H9 (cell line): ENCODE results near the gene SPAM1. TPM values are rescaled to one million over a fixed set of nuclear protein-coding genes. Genes with fewer than 3 reads are reported as not detected.

Source experiments
- DNase-seq: peaks from one replicate; pipeline ENCODE4 v3.0.0-alpha.2; 2017
- H2AFZ ChIP-seq: one replicate; pipeline ENCODE4 v1.6.1; 2013; ENCODE audit warnings: mild to moderate bottlenecking, low read length, control low read depth, moderate library complexity
- H2AK5ac ChIP-seq: 2 replicates; pipeline ENCODE4 v1.6.1; 2013; ENCODE audit warnings: low read length, control low read depth, mixed read lengths; ENCODE audit not compliant: insufficient read length
- H2BK120ac ChIP-seq: one replicate; pipeline ENCODE4 v1.6.1; 2013; ENCODE audit warnings: low read depth, mild to moderate bottlenecking, low read length, control low read depth, inconsistent platforms; ENCODE audit not compliant: poor library complexity, severe bottlenecking
- H2BK12ac ChIP-seq: 2 replicates; pipeline ENCODE4 v1.6.1; 2013; ENCODE audit warnings: low read length, control low read depth, mixed read lengths, low read depth; ENCODE audit not compliant: insufficient read length
- H2BK15ac ChIP-seq: 2 replicates; pipeline ENCODE4 v1.6.1; 2013; ENCODE audit warnings: low read depth, low read length, control low read depth
- H2BK20ac ChIP-seq: one replicate; pipeline ENCODE4 v1.6.1; 2013; ENCODE audit warnings: low read depth, mild to moderate bottlenecking, low read length, control low read depth, inconsistent platforms; ENCODE audit not compliant: poor library complexity, severe bottlenecking
- H2BK5ac ChIP-seq: 2 replicates; pipeline ENCODE4 v1.6.1; 2013; ENCODE audit warnings: low read length, control low read depth, mixed read lengths; ENCODE audit not compliant: insufficient read length
- H3K14ac ChIP-seq: 2 replicates; pipeline ENCODE4 v1.6.1; 2013; ENCODE audit warnings: low read length, control low read depth; ENCODE audit not compliant: insufficient read depth
- H3K18ac ChIP-seq: 2 replicates; pipeline ENCODE4 v1.6.1; 2013; ENCODE audit warnings: low read depth, mild to moderate bottlenecking, mixed read lengths, low read length, control low read depth; ENCODE audit not compliant: insufficient read length
- H3K23ac ChIP-seq: 2 replicates; pipeline ENCODE4 v1.6.1; 2013; ENCODE audit warnings: low read length, control low read depth, mixed read lengths, low read depth; ENCODE audit not compliant: insufficient read length
- H3K23me2 ChIP-seq: 2 replicates; pipeline ENCODE4 v1.6.1; 2013; ENCODE audit warnings: low read depth, mild to moderate bottlenecking, mixed read lengths, low read length, control low read depth; ENCODE audit not compliant: insufficient read length, poor library complexity, severe bottlenecking
- H3K27ac ChIP-seq: 2 replicates; pipeline ENCODE4 v1.5.1; 2013; ENCODE audit warnings: low read length, control low read depth, mixed read lengths, low read depth; ENCODE audit not compliant: insufficient read length
- H3K27me3 ChIP-seq: 2 replicates; pipeline ENCODE4 v1.6.1; 2013; ENCODE audit warnings: low read length, control low read depth, inconsistent platforms; ENCODE audit not compliant: insufficient read depth
- H3K4ac ChIP-seq: 2 replicates; pipeline ENCODE4 v1.6.1; 2013; ENCODE audit warnings: low read depth, mild to moderate bottlenecking, control low read depth, inconsistent platforms, low read length, moderate library complexity
- H3K4me1 ChIP-seq: 2 replicates; pipeline ENCODE4 v1.6.1; 2013; ENCODE audit warnings: low read length, control low read depth, inconsistent platforms; ENCODE audit not compliant: insufficient read depth
- H3K4me2 ChIP-seq: 2 replicates; pipeline ENCODE4 v1.6.1; 2013; ENCODE audit warnings: low read length, control low read depth, mixed read lengths; ENCODE audit not compliant: insufficient read length, insufficient read depth
- H3K56ac ChIP-seq: 2 replicates; pipeline ENCODE4 v1.6.1; 2013; ENCODE audit warnings: low read depth, mild to moderate bottlenecking, mixed read lengths, low read length, control low read depth; ENCODE audit not compliant: insufficient read length
- H3K79me1 ChIP-seq: 2 replicates; pipeline ENCODE4 v1.6.1; 2013; ENCODE audit warnings: low read depth, mild to moderate bottlenecking, moderate library complexity, low read length, control low read depth, inconsistent platforms; ENCODE audit not compliant: insufficient read depth, poor library complexity, severe bottlenecking
- H3K79me2 ChIP-seq: 2 replicates; pipeline ENCODE4 v1.6.1; 2013; ENCODE audit warnings: low read length, control low read depth, inconsistent platforms; ENCODE audit not compliant: insufficient read depth
- H3K9ac ChIP-seq: 2 replicates; pipeline ENCODE4 v1.6.1; 2013; ENCODE audit warnings: low read length, control low read depth, mixed read lengths; ENCODE audit not compliant: insufficient read length; ENCODE audit errors: extremely low read depth
- H3K9me3 ChIP-seq: one replicate; pipeline ENCODE4 v1.6.1; 2013; ENCODE audit warnings: low read depth, low read length, inconsistent platforms; ENCODE audit not compliant: control insufficient read depth
- H3T11ph ChIP-seq: one replicate; pipeline ENCODE4 v1.6.1; 2013; ENCODE audit warnings: mild to moderate bottlenecking, low read length, control low read depth, inconsistent platforms
- H4K20me1 ChIP-seq: one replicate; pipeline ENCODE4 v1.6.1; 2013; ENCODE audit not compliant: control insufficient read depth, insufficient read length, insufficient read depth
- H4K5ac ChIP-seq: 2 replicates; pipeline ENCODE4 v1.6.1; 2013; ENCODE audit warnings: low read depth, mild to moderate bottlenecking, mixed read lengths, low read length, control low read depth; ENCODE audit not compliant: insufficient read length
- H4K8ac ChIP-seq: replicated peaks from 2 replicates; pipeline ENCODE4 v1.6.1; 2013; ENCODE audit warnings: low read length, control low read depth, mixed read lengths, low read depth; ENCODE audit not compliant: insufficient read length
- H4K91ac ChIP-seq: 2 replicates; pipeline ENCODE4 v1.6.1; 2013; ENCODE audit warnings: low read depth, mild to moderate bottlenecking, moderate library complexity, mixed read lengths, low read length, control low read depth; ENCODE audit not compliant: insufficient read length
- H3K27ac Mint-ChIP-seq, 3 experiments: 2 replicates in 2 of 3; 3 replicates in 1 of 3; pipeline ENCODE4 v1.8.0; 2020 to 2021; ENCODE audit warnings: mixed read lengths in 3 of 3, mild to moderate bottlenecking in 1 of 3, moderate library complexity in 1 of 3
- H3K27me3 Mint-ChIP-seq: 2 replicates; pipeline ENCODE4 v1.8.0; 2021; ENCODE audit warnings: low read depth, mild to moderate bottlenecking, moderate library complexity, mixed read lengths
- H3K36me3 Mint-ChIP-seq, 3 experiments: 2 replicates in 2 of 3; 3 replicates in 1 of 3; pipeline ENCODE4 v1.8.0; 2020 to 2021; ENCODE audit warnings: low read depth in 3 of 3, mixed read lengths in 3 of 3; ENCODE audit not compliant: insufficient read depth in 1 of 3
- H3K4me1 Mint-ChIP-seq, 2 experiments: 2 replicates each; pipeline ENCODE4 v1.8.0; 2020; ENCODE audit warnings: mixed read lengths in 2 of 2
- H3K4me3 Mint-ChIP-seq, 2 experiments: 2 replicates in 1 of 2; 3 replicates in 1 of 2; pipeline ENCODE4 v1.8.0; 2020 to 2021; ENCODE audit warnings: mild to moderate bottlenecking in 2 of 2, mixed read lengths in 2 of 2, moderate library complexity in 1 of 2
- H3K9me3 Mint-ChIP-seq, 2 experiments: 2 replicates in 1 of 2; 3 replicates in 1 of 2; pipeline ENCODE4 v1.8.0; 2020; ENCODE audit warnings: mild to moderate bottlenecking in 2 of 2, mixed read lengths in 2 of 2, moderate library complexity in 1 of 2
- CTCF ChIP-seq: fragments of 200-600 bp; sonication (generic); conservative IDR thresholded peaks from 3 replicates; pipeline ENCODE4 v1.8.0; 2021; ENCODE audit warnings: antibody characterized with exemption, mild to moderate bottlenecking
- WGBS: extraction: QIAGEN DNeasy Blood & Tissue Kit; methylation state at CpG from one replicate; pipeline ENCODE4 v1.1.7; 2013; ENCODE audit warnings: missing lambda C conversion rate, low lambda C conversion rate, mixed read lengths; ENCODE audit not compliant: insufficient read length; ENCODE audit errors: extremely low coverage; 5-methylcytosine and 5-hydroxymethylcytosine counted together
- total RNA-seq: library from RNA; stranded (reverse); gene quantifications from 2 replicates; pipeline ENCODE4 v1.2.1, GENCODE V29; 2021

The SPAM1 gene
- total RNA-seq, 1 experiment from 2014 or later: not detected

- Histone ChIP-seq H3K4me1 (no peaks in the 10 kb centered on the region), H2BK20ac (no peak overlapping the region), H4K91ac (no peak overlapping the region), H3K4ac (no peak overlapping the region), H2BK120ac (no peak overlapping the region), H3K14ac (no peak overlapping the region), H3K23me2 (no peaks in the 10 kb centered on the region), H3K56ac (no peak overlapping the region), H2AK5ac (no peak overlapping the region), H4K8ac (no peak overlapping the region), H2BK12ac (no peak overlapping the region), H3K79me2 (no peaks in the 10 kb centered on the region), H3K4me2 (no peak overlapping the region), H3K23ac (no peak overlapping the region), H3K79me1 (no peaks in the 10 kb centered on the region), H3T11ph (no peak overlapping the region), H2AFZ (no peak overlapping the region), H2BK15ac (no peak overlapping the region), H3K9ac (no peak overlapping the region), H4K5ac (no peak overlapping the region), H3K27me3 (no peaks in the 10 kb centered on the region), H2BK5ac (no peak overlapping the region), H3K27ac (no peak overlapping the region), H3K9me3 (peaks cover 18% of the 10 kb centered on the region), H4K20me1 (no peaks in the 10 kb centered on the region), H3K18ac (no peak overlapping the region)
- peaks cover 14 to 40% (median 27%) of the 10 kb centered on the region in 3 experiments for H3K36me3 Mint-ChIP-seq
- no peaks in the 10 kb centered on the region for H3K4me1 Mint-ChIP-seq
- H3K9me3 Mint-ChIP-seq: peaks cover 35 to 47% of the 10 kb centered on the region in 2 experiments
- no peak overlapping the region for H3K4me3 Mint-ChIP-seq
- no peak for DNase-seq
- H3K27me3 Mint-ChIP-seq: no peaks in the 10 kb centered on the region
- no peak overlapping the region for H3K27ac Mint-ChIP-seq
- TF ChIP-seq CTCF: no peak
- no CpG with 5 or more reads among the region's 1 CpG for WGBS
Observed at GRCh38 chr7:123901101-123901500, 23.9 kb upstream of the SPAM1 start.
